Upper lobe of right lung (tissue), 1 donor: ENCODE results near the gene FAM83B. TPM values are rescaled to one million over a fixed set of nuclear protein-coding genes. Genes with fewer than 3 reads are reported as not detected.
"Not testable (repeated sequence)": the region's sequence is repeated elsewhere in the genome, so short reads cannot be mapped to it uniquely, and the experiment has no call there.

Experiments
- ATAC-seq: fragments of 200-7000 bp; cut with Tn5 transposase; one replicate; pipeline ENCODE4 v1.9.1; 2020; ENCODE audit warnings: mild to moderate bottlenecking, moderate library complexity
- DNase-seq: peaks from one replicate; pipeline ENCODE4 v3.0.0-alpha.2; 2020
- H3K27ac ChIP-seq: fragments of 200-600 bp; one replicate; pipeline ENCODE4 v1.8.0; 2022
- H3K27me3 ChIP-seq: fragments of 200-600 bp; one replicate; pipeline ENCODE4 v1.8.0; 2022; ENCODE audit warnings: mild to moderate bottlenecking
- H3K36me3 ChIP-seq: fragments of 200-600 bp; one replicate; pipeline ENCODE4 v1.8.0; 2022
- H3K4me1 ChIP-seq: fragments of 200-600 bp; one replicate; pipeline ENCODE4 v1.8.0; 2022
- H3K4me3 ChIP-seq: fragments of 200-600 bp; one replicate; pipeline ENCODE4 v1.8.0; 2022; ENCODE audit warnings: mild to moderate bottlenecking
- H3K9me3 ChIP-seq: fragments of 200-600 bp; one replicate; pipeline ENCODE4 v1.8.0; 2022
- CTCF ChIP-seq: fragments of 200-600 bp; IDR thresholded peaks from one replicate; pipeline ENCODE4 v1.8.0; 2022; ENCODE audit warnings: antibody characterized with exemption
- intact Hi-C: fragments of 100-400 bp; cut with DNase I; formaldehyde crosslinking; loops from one replicate; pipeline ENCODE4 v1.11.0; 2022
- total RNA-seq: library from RNA; stranded (reverse); fragmentation: NEBNext Ultra II Directional; extraction: Animal tissue kit (Norgen Biotek cat#: 25700); gene quantifications from one replicate; pipeline ENCODE4 v1.2.1, GENCODE V29; 2021
- donor health status: DM: no; HTN: yes; CAD: no; lungs with severe emphysema.

The FAM83B gene
- total RNA-seq, 1 donor from 2014 or later: 0.20 TPM

GRCh38 chr6:54876871-54877270 is 30.3 kb downstream of the FAM83B start:
- Histone ChIP-seq H3K36me3 (no peaks in the 10 kb centered on the region), H3K4me3 (no peak overlapping the region), H3K27me3 (no peaks in the 10 kb centered on the region), H3K4me1 (no peaks in the 10 kb centered on the region), H3K9me3 (no peaks in the 10 kb centered on the region), H3K27ac (no peak overlapping the region)
- no peak for TF ChIP-seq CTCF
- intact Hi-C loops: no loop called here
- ATAC-seq: no peak
- no peak for DNase-seq

- intact Hi-C loops: no loop called here
- Histone ChIP-seq H3K27ac (no peak overlapping the region), H3K4me3 (no peak overlapping the region), H3K36me3 (no peaks in the 10 kb centered on the region), H3K4me1 (no peaks in the 10 kb centered on the region), H3K9me3 (no peaks in the 10 kb centered on the region), H3K27me3 (no peaks in the 10 kb centered on the region)
- TF ChIP-seq CTCF: no peak
- no peak for DNase-seq
- ATAC-seq: no peak
These were observed 31.2 kb downstream of the FAM83B start for GRCh38 chr6:54877713-54878317.

GRCh38 chr6:54878718-54879117 is 32.1 kb downstream of the FAM83B start:
- no peaks in the 10 kb centered on the region for H3K4me1 ChIP-seq
- no peak overlapping the region for H3K27ac ChIP-seq
- ATAC-seq: no peak
- no peaks in the 10 kb centered on the region for H3K27me3 ChIP-seq
- no peaks in the 10 kb centered on the region for H3K9me3 ChIP-seq
- DNase-seq: no peak
- no peak overlapping the region for H3K4me3 ChIP-seq
- H3K36me3 ChIP-seq: no peaks in the 10 kb centered on the region
- TF ChIP-seq CTCF: no peak
- intact Hi-C loops: no loop called here

GRCh38 chr6:54879188-54879985 is 32.8 kb downstream of the FAM83B start:
- ATAC-seq (no peak), DNase-seq (no peak)
- no peaks in the 10 kb centered on the region for H3K27me3 ChIP-seq
- H3K27ac ChIP-seq: no peak overlapping the region
- TF ChIP-seq CTCF: no peak
- intact Hi-C loops: no loop called here
- H3K4me3 ChIP-seq: no peak overlapping the region
- H3K9me3 ChIP-seq: no peaks in the 10 kb centered on the region
- H3K36me3 ChIP-seq: no peaks in the 10 kb centered on the region
- no peaks in the 10 kb centered on the region for H3K4me1 ChIP-seq

GRCh38 chr6:54881067-54881730 is 34.6 kb downstream of the FAM83B start:
- Histone ChIP-seq H3K27me3 (no peaks in the 10 kb centered on the region), H3K4me3 (no peak overlapping the region), H3K27ac (no peak overlapping the region), H3K4me1 (no peaks in the 10 kb centered on the region), H3K36me3 (no peaks in the 10 kb centered on the region), H3K9me3 (no peaks in the 10 kb centered on the region)
- ATAC-seq: no peak
- no peak for DNase-seq
- intact Hi-C loops: no loop called here
- no peak for TF ChIP-seq CTCF

GRCh38 chr6:54881891-54882290 is 35.3 kb downstream of the FAM83B start:
- ATAC-seq, H3K9me3 ChIP-seq, intact Hi-C loops, H3K4me1 ChIP-seq, H3K36me3 ChIP-seq, H3K27ac ChIP-seq, DNase-seq, H3K27me3 ChIP-seq, H3K4me3 ChIP-seq: not testable (repeated sequence)
